Tongue (tissue), 2 donors: ENCODE measurements around the gene HEXIM2. TPM values are rescaled to one million over a fixed set of nuclear protein-coding genes. Genes with fewer than 3 reads are reported as not detected.
A peak's percentile ranks its signal among the peaks of the same experiment; 100 is the strongest.

Experiments
- DNase-seq: peaks from one replicate; pipeline ENCODE4 v3.0.0-alpha.2; 2015
- total RNA-seq: library from RNA; depleted of rRNA; stranded (reverse); fragments of >200 nt; gene quantifications from one replicate; pipeline ENCODE4 v1.2.3, GENCODE V29; 2014

HEXIM2 gene
- total RNA-seq, 1 donor from 2014 or later: 5.6 TPM

GRCh38 chr17:45144199-45145034 is 17.3 kb upstream of the HEXIM2 start:
- DNase-seq: peak; percentile 72

GRCh38 chr17:45145035-45145389 is 16.7 kb upstream of the HEXIM2 start:
- DNase-seq: no peak

DNA sequence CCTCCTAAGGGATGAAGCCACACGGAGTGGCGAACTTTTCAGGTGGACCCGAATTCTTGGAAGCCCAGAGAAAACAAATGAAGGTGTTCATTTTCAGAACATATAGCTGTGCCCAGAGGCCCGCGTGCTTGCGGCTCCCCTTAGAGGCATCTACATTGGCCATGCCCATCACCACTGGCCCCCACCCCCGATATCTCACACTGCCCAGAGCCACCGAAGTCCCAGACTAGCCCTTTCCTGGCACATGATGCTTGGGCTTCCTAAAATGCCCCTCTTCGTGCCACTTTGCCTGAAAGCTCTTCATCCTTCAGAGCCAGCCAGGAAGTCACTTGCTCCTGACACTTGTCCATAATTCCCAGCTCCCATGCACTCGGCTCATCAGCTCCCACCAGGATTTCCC is 15.5 kb upstream of the HEXIM2 start:
- DNase-seq: no peak

- DNase-seq: no peak
These were observed 15.1 kb upstream of the HEXIM2 start for GRCh38 chr17:45146592-45146889.

- DNase-seq: peak; percentile 90
These were observed 14.6 kb upstream of the HEXIM2 start for GRCh38 chr17:45146890-45147580.

GRCh38 chr17:45147581-45148182 is 14.0 kb upstream of the HEXIM2 start:
- DNase-seq: peak; percentile 98

DNA sequence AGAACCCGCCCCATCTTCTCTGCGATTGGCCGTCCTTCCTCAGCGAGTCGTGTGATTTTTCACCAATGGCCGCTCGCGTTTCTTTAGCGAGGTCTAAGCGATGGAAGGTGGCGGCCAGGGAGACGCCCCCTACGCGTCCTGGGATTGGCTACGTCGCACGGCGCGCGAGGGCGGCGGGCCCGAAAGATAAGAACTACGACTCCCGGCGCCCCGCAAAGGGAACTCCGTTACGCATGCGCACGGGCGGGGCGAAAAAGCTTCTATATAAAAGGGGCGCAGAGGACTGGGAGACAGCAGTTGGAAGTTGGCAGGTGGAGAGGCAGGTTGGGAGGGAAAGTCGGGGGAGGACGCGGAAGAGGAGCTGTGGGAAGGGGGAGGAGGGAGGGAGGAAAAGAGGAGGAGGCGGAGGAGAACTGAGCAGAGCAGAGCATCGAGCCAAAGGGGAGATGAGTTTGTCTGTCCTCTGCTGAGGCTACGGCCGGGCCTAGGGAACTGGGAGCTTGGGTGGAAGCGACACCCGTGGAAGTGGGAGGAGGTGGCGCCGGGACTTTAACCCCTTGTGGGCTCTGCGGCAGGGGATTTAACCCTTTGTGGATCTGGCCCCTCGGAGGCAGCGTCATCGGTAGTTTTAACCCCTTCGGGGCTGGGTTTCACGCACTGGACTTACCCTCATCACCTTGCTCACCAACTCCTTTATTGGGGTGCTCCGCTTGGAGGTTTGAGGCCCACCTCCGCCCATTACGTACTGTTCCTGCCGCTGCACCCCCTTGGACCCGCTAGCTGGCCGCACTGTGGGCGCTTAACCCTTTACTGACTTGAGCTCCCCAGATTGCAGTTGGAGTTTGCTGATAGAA is 13.3 kb upstream of the HEXIM2 start, which contains the start of gene HEXIM1:
TSS of gene HEXIM1 (plus strand) at position 293 of the 854 bp plus-strand sequence. CDS start 716 bp downstream, outside the sequence.
- peak; percentile 100 for DNase-seq

GRCh38 chr17:45149037-45149668 is 12.5 kb upstream of the HEXIM2 start:
- peak; percentile 97 for DNase-seq

GRCh38 chr17:45149669-45150664 is 11.7 kb upstream of the HEXIM2 start:
- DNase-seq: peak; percentile 83

- peak; percentile 63 for DNase-seq
These were observed 10.5 kb upstream of the HEXIM2 start for GRCh38 chr17:45150911-45151809.

DNA sequence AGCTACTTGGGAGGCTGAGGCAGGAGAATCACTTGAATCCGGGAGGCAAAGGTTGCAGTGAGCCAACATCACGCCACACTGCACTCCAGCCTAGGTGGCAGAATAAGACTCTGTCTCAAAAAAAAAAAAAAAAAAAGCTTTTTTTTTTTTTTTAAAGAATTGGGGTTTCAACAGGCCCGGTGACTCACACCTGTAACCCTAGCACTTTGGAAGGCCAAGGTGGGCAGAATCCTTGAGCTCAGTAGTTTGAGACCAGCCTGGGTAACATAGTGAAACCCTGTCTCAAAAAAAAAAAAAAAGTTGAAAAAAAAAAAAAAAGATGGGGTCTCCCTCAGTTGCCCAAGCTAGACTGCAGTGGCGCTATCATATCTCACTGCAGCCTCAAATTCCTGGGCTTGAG is 6.6 kb upstream of the HEXIM2 start:
- no peak for DNase-seq

DNA sequence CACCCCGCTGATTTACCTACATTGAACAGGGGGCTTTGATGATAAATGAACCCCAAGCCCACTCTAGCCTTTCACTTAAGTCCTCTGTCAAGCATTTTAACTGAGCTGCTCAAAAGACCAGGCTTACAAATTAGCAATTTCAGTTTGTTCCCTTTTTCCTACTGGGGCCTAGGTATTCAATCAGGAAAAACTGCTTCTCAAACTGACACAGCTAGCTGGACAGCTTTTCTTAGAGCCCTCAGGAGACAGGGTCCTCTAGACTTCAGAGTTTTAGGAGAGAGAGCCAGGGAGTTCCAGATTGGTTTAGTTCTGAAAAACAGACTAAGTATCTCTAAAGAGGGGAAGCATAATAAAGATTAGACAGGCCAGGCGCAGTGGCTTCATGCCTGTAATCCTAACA is 6.2 kb upstream of the HEXIM2 start:
- no peak for DNase-seq

DNA sequence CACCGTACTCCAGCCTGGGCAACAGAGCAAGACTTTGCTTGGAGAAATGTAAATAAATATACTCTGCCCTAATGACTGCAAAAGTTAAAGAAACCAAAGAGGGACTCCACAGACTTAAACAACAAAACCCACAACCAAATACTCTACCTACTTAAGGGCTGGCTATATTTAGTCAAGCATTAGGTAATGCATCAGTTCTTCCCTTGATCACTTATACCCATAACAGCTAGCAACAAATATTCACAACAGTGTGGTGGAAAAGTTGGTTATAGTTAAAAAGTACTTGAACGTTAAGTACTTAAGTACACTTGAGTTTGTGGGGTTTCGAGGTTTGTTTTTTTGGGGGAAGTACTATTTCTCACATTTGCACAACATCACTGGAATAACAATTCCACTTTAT is 5.4 kb upstream of the HEXIM2 start:
- DNase-seq: no peak

DNA sequence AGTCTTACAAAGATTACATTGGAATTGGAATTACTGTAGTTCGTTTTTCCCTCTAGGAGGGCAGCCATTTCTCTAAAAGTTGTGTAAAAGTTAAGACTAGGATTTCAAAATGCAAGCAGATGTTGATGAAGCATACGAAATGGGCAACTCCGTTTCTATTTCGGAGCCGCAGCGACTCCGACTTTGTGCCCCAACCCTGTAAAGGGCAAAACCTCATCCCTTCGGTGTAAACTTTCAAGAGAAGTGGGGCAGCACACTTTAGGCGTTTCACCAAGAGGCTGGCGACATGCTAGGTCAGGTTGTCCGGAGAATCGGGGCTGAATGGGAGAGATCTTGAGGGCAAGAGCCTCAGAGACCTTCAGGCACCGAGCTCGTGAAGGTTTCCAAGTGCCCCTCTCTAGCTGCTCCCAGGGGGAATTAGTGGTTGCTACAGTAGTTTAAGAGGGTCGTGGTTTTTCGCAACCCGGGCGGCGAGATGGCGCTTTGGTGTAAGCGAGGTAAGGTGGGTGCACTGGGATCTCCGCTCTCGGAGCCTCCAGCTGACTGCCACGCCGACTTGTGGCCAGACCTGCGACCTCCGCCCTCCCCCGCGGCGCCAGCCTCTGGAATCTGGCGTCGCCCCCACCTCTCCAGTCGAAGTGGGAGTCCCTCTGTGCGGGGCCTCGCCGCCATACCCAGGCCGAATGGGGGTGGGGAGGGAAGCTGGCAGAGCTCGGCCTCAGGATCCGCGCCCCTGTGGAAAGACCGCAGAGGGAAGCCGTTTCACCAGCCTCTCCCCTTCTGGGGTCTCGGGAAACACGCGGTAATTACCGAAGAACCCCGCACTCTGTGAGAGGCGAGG is 1.0 kb upstream of the HEXIM2 start:
- DNase-seq: peak; percentile 90

DNA sequence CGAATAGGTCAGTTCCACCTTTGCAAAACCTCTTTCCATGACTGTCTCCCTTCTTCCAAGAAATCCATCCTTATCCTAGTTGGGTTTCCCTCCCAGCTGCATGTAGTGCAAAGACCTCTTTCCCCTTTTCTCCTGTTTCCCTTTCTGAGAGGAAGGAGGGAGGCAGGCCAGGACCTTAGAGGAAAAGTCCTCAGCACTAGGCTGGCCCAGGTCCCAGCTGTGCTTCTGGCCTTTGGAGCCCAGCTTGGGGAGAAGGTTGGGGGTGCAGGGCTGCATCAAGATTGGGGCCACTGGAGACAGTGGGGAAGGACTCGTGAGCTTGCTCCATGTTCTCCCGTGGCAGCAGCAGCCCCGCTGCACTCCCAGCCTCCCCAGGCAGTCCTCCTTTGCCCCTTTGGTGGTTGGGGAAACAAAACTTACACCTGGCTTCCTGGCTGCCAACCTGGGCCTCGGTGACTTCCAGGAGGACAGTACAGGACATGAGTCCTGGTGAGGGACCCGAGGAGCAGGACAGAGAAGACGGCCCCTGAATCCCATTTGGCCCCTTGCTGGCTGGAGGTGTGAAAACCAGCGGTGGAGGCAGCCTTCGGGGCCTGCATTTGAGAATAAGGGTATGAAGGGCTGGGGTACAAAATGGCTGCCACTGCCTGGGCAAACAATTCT is 481 bp downstream of the HEXIM2 start:
- DNase-seq: no peak

DNA sequence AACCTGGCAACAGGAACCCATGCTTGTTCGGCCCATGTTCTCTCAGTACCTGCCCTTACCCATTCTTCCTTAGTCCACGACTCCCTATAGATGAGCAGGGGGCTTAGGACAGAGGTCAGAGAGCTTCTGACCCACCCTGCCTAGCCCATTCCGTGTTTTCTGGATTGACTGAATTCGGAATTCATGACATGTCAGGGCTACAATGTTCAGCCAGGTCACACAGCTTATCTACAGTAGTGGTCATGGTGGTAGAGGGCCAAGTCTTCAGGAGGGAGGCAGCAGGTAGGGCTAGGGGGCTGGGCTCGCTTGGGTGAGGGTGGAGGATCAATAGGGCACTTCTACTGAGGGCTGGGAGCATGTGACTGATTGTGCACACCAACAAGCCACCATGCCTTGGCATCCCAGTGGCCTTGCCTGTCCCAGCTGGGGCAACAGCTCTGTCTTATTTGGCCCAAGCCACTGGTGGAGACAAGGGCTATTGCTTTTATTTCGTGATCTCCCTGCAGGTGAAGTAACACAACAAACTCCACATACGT is 3.1 kb downstream of the HEXIM2 start:
- DNase-seq: no peak

DNA sequence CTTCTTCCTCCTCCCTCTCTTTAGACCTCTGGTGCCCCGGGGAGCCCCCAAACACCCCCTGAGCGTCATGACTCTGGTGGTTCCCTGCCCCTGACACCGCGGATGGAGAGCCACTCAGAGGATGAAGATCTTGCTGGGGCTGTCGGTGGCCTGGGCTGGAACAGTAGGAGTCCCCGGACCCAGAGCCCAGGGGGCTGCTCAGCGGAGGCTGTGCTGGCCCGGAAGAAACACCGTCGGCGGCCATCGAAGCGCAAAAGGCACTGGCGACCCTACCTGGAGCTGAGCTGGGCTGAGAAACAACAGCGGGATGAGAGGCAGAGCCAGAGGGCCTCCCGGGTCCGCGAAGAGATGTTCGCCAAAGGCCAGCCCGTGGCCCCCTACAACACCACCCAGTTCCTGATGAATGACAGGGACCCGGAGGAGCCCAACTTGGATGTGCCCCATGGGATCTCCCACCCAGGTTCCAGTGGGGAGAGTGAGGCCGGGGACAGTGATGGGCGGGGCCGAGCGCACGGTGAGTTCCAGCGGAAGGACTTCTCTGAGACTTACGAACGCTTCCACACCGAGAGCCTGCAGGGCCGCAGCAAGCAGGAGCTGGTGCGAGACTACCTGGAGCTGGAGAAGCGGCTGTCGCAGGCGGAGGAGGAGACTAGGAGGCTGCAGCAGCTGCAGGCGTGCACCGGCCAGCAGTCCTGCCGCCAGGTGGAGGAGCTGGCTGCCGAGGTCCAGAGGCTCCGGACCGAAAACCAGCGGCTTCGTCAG is 7.5 kb downstream of the HEXIM2 start:
- DNase-seq: no peak
